ENCODE results near the gene ANKMY1. TPM values are rescaled to one million over a fixed set of nuclear protein-coding genes. Genes with fewer than 3 reads are reported as not detected.

The ANKMY1 gene
- total and polyA plus RNA-seq, 8 donors = 6.9 to 20.1 (median 10.7) TPM

- 94 to 95% methylated on average over 18 of the region's 18 CpGs for WGBS, 2 donors
- ATAC-seq (no peak), FAIRE-seq (no peak), DNase-seq (peak in 3 of 6 donors; percentile 29 to 71 (median 56))
- Histone ChIP-seq H3K9me3 (no peaks in the 10 kb centered on the region), H3K27me3 (no peaks in the 10 kb centered on the region), H3K4me1 (no peaks in the 10 kb centered on the region), H3K36me3 (no peaks in the 10 kb centered on the region), H3K4me3 (no peak overlapping the region), H3K27ac (no peak overlapping the region)
- TF ChIP-seq CTCF (IDR thresholded peaks at IDR 0.05) = no peak
- intact Hi-C loops (cut with DNase I) = no loop called here
Measured at GRCh38 chr2:240458900-240459391, 98.8 kb downstream of the ANKMY1 start.

- ATAC-seq (no peak), FAIRE-seq (no peak), DNase-seq (peak in 3 of 6 donors; percentile 18 to 69 (median 43))
- H3K27me3 ChIP-seq = no peaks in the 10 kb centered on the region
- TF ChIP-seq CTCF (IDR thresholded peaks at IDR 0.05) = no peak
- H3K4me3 ChIP-seq = no peak overlapping the region
- no peaks in the 10 kb centered on the region for H3K9me3 ChIP-seq
- intact Hi-C loops (cut with DNase I) = no loop called here
- H3K36me3 ChIP-seq = no peaks in the 10 kb centered on the region
- H3K27ac ChIP-seq = no peak overlapping the region
- no peaks in the 10 kb centered on the region for H3K4me1 ChIP-seq
- WGBS, 2 donors = 86 to 91% methylated on average over 15 to 16 of the region's 16 CpGs
Measured at GRCh38 chr2:240458044-240458899, 99.5 kb downstream of the ANKMY1 start.

GRCh38 chr2:240457223-240458043 lies 100.4 kb downstream of the ANKMY1 start:
- no peak overlapping the region for H3K27ac ChIP-seq
- peak in 2 of 6 donors; percentile 22 to 68 for DNase-seq
- intact Hi-C loops (cut with DNase I) = no loop called here

GRCh38 chr2:240456447-240457222 lies 101.2 kb downstream of the ANKMY1 start:
- DNase-seq = peak in 2 of 6 donors; percentile 36 to 54
- H3K27me3 ChIP-seq = no peaks in the 10 kb centered on the region
- H3K27ac ChIP-seq = no peak overlapping the region
- TF ChIP-seq CTCF (IDR thresholded peaks at IDR 0.05) = no peak
- WGBS, 2 donors = 78 to 79% methylated on average over 17 of the region's 17 CpGs
- no peaks in the 10 kb centered on the region for H3K9me3 ChIP-seq
- peaks cover 0 to 3% (median 0%) of the 10 kb centered on the region in 3 donors for H3K4me1 ChIP-seq
- H3K4me3 ChIP-seq = no peak overlapping the region
- no peaks in the 10 kb centered on the region for H3K36me3 ChIP-seq
- FAIRE-seq = no peak
- intact Hi-C loops (cut with DNase I) = no loop called here
- no peak for ATAC-seq

More at GRCh38 chr2:240457223-240458043, 100.4 kb downstream of the ANKMY1 start:
- no peaks in the 10 kb centered on the region for H3K27me3 ChIP-seq
- no peak for FAIRE-seq
- H3K4me3 ChIP-seq = no peak overlapping the region
- H3K36me3 ChIP-seq = no peaks in the 10 kb centered on the region
- no peak for TF ChIP-seq CTCF (IDR thresholded peaks at IDR 0.05)
- no peaks in the 10 kb centered on the region for H3K9me3 ChIP-seq
- ATAC-seq = no peak
- H3K4me1 ChIP-seq = no peaks in the 10 kb centered on the region
- WGBS, 2 donors = 76 to 84% methylated on average over 18 to 22 of the region's 22 CpGs

All from pancreas (tissue), 10 donors.